ENCODE data around the gene LPCAT4. TPM values are rescaled to one million over a fixed set of nuclear protein-coding genes. Genes with fewer than 3 reads are reported as not detected.
"Not testable (repeated sequence)": the region's sequence is repeated elsewhere in the genome, so short reads cannot be mapped to it uniquely, and the experiment has no call there.

The LPCAT4 gene
- total and polyA plus RNA-seq, 5 donors: 24.1 to 44.9 (median 37.6) TPM

- ATAC-seq (no peak), DNase-seq (no peak)
- 87% methylated on average over 4 of the region's 4 CpGs for WGBS
- H3K9me3 ChIP-seq (ENCODE audit: control insufficient read depth, low read length): no peaks in the 10 kb centered on the region
- H3K27me3 ChIP-seq (ENCODE audit: control insufficient read depth, insufficient read depth): no peaks in the 10 kb centered on the region
- intact Hi-C loops (cut with DNase I): loop anchor here in 1 of 4 donors (10.0 kb wide), 1 partner anchor 235 kb away; the partner anchor contains the start of gene GOLGA8B
- H3K4me3 ChIP-seq (ENCODE audit: low read length): no peak overlapping the region
- no peak overlapping the region for H3K27ac ChIP-seq (ENCODE audit: low read length)
- H3K4me1 ChIP-seq (ENCODE audit: control insufficient read depth, insufficient read depth, low read length): no peaks in the 10 kb centered on the region
Measured at GRCh38 chr15:34349769-34350168, 17.2 kb downstream of the LPCAT4 start.

DNA sequence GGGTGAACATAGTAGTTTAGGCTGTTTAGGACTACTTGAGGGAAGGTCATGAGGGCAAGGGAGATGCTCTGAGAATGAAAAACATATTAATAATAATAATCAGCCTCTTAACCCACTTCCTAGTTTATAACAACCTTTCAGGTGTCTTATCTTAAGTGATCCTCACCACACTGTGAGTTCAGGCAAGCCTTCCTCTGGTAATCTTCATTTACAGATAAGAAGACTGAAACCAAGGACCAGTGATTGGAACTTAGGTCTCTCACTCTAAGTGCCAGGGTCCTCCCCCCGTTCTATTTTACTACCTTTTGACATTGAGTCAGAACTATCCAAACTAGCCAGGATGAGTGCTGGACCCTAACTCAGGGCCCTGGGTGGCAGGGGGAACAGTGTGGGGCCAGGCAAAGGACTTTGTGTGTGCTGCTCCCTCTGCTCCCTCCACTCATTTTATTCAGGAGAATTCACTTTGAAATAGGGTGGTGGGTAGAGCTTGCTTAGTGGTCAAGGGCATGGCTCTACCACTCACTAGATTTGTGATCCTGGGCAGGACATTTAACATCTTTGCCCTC, 18.2 kb downstream of the LPCAT4 start:
- Histone ChIP-seq H3K9me3 (ENCODE audit: control insufficient read depth, low read length) (no peaks in the 10 kb centered on the region), H3K27me3 (ENCODE audit: control insufficient read depth, insufficient read depth) (no peaks in the 10 kb centered on the region), H3K27ac (ENCODE audit: low read length) (no peak overlapping the region), H3K4me1 (ENCODE audit: control insufficient read depth, insufficient read depth, low read length) (no peaks in the 10 kb centered on the region), H3K4me3 (ENCODE audit: low read length) (no peak overlapping the region)
- no peak for DNase-seq
- no peak for ATAC-seq
- intact Hi-C loops (cut with DNase I): no loop called here
- WGBS: 39% methylated on average over 1 of the region's 1 CpG

DNA sequence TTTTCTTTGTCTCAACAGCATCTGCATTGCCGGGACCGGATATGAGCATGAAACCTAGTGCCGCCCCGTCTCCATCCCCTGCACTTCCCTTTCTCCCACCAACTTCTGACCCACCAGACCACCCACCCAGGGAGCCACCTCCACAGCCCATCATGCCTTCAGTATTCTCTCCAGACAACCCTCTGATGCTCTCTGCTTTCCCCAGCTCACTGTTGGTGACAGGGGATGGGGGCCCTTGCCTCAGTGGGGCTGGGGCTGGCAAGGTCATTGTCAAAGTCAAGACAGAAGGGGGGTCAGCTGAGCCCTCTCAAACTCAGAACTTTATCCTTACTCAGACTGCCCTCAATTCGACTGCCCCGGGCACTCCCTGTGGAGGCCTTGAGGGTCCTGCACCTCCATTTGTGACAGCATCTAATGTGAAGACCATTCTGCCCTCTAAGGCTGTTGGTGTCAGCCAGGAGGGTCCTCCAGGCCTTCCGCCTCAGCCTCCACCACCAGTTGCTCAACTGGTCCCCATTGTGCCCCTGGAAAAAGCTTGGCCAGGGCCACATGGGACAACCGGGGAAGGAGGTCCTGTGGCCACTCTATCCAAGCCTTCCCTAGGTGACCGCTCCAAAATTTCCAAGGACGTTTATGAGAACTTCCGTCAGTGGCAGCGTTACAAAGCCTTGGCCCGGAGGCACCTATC, 18.9 kb downstream of the LPCAT4 start:
- no peak overlapping the region for H3K27ac ChIP-seq (ENCODE audit: low read length)
- H3K4me1 ChIP-seq (ENCODE audit: control insufficient read depth, insufficient read depth, low read length): no peaks in the 10 kb centered on the region
- no peak for DNase-seq
- H3K27me3 ChIP-seq (ENCODE audit: control insufficient read depth, insufficient read depth): no peaks in the 10 kb centered on the region
- 77% methylated on average over 13 of the region's 13 CpGs for WGBS
- intact Hi-C loops (cut with DNase I): no loop called here
- no peak overlapping the region for H3K4me3 ChIP-seq (ENCODE audit: low read length)
- peak in 1 of 2 donors; percentile 39 for ATAC-seq
- no peaks in the 10 kb centered on the region for H3K9me3 ChIP-seq (ENCODE audit: control insufficient read depth, low read length)

DNA sequence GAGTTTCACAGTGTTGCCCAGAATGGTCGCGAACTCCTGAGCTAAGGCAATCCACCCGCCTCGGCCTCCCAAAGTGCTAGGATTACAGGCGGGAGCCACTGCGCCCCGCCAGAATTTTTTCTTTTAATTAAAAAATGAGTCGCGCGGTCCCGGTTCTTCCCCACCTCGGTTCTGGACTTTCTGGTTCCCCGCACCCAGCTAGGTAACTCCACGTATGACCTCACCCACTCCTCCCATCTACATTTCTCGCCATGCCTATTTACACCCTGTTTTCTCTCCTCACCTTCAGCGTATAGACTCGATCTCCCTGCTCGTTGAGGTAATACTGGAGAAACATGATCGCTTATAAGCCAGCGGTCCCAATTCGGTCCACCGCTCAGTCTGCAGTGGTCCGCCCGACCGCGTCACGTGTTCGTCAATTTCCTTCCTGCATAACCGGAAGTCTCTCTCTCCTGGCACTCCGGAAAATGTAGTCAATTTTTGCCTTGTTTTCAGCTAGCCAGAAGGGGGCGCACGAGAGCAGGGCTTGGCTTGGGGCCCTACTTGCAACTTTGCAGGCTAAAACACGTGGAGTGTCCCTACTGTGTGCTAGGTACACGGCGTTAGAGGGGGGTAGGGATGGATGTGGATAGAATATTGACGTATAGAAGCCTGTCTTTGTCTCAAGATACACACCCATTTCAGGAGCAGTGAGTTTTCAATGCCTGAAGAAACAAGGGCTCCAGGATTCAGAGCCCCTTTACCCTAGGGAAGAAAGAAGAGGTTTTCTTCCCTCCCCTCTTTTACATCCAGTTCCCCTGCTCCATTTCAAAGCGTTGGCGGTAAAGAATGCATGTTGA, 24.0 kb downstream of the LPCAT4 start, which contains the start of the genes NOP10 and NUTM1:
TSS of gene NOP10 (minus strand) at position 400 of the 839 bp plus-strand sequence. CDS start at position 337, 63 bp downstream.
TSS of gene NUTM1 (plus strand) at position 579 of the 839 bp plus-strand sequence. CDS start 382 bp downstream, outside the sequence.
- no peaks in the 10 kb centered on the region for H3K27me3 ChIP-seq (ENCODE audit: control insufficient read depth, insufficient read depth)
- H3K4me3 ChIP-seq (ENCODE audit: low read length): peak within 1 kb of the TSS; percentile 85
- DNase-seq (peak; percentile 92 to 96 (median 94)), ATAC-seq (peak; percentile 95 to 96)
- peak within 1 kb of the TSS; percentile 97 for H3K27ac ChIP-seq (ENCODE audit: low read length)
- WGBS: under 1% methylated on average over 38 of the region's 38 CpGs
- intact Hi-C loops (cut with DNase I): no loop called here
- H3K9me3 ChIP-seq (ENCODE audit: control insufficient read depth, low read length): no peaks in the 10 kb centered on the region
- H3K4me1 ChIP-seq (ENCODE audit: control insufficient read depth, insufficient read depth, low read length): no peaks in the 10 kb centered on the region

DNA sequence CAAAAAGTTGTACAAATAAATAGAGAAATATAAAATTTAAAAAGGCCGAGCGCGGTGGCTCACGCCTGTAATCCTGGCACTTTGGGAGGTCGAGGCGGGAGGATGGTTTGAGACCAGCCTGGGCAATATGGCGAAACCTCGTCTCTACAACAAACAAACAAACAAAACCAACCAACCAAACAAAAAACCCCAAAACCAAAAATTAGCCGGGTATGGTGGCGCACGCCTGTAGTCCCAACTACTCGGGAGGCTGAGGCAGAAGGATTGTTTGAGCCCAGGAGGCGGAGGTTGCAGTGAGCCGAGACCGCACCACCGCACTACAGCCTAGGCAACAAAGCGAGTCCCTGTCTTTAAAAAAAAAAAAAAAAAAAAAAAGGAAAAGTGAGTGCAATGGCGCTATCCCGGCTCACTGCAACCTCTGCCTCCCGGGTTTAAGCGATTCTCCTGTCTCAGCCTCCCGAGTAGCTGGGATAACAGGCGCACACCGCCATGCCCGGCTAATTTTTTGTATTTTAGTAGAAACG, 24.7 kb downstream of the LPCAT4 start:
- ATAC-seq; DNase-seq; H3K27me3 ChIP-seq (ENCODE audit: control insufficient read depth, insufficient read depth); H3K9me3 ChIP-seq (ENCODE audit: control insufficient read depth, low read length); intact Hi-C loops (cut with DNase I); H3K4me1 ChIP-seq (ENCODE audit: control insufficient read depth, insufficient read depth, low read length): not testable (repeated sequence)
- WGBS: 41% methylated on average over 26 of the region's 26 CpGs
- Histone ChIP-seq H3K27ac (ENCODE audit: low read length) (peak overlapping the region; percentile 97), H3K4me3 (ENCODE audit: low read length) (peak overlapping the region; percentile 85)

DNA sequence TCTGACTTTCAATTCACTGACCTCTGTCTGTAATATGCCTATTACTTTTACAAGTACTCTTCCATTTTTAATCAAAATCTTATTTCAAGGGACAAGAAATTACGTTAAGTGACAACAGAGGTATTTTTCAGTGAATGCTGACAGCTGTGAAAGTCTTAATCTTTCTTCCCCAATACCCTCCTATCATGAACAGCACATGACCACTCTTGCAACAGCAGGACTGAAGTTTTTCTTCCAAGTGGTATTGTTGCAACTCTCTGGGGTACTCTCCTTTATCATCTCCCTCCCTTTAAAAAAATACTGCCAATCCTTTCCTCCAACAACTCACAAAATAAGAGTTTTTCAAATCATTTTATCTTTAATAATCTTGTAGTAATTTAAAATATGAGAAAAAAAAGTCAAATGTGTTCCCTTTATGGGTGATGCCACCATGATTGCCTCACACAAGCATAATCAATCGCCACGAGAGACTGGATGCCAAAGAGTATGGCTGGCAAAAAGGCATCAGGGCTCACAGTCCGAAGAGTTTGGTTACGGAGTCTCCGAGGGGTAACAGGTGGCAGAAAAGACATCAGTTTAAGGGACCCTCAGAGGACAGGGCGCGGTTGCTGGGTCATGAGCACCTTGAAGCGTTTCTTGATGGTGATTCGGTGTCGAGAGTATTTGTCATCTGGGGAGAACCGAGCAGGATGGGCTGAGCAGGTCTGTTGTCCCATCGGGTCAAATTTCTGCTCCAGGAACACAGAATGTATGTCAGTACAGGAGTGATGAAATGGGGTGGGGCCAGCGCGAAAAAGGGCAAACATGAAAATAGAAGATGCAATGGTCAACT, 25.4 kb downstream of the LPCAT4 start:
- no peak for ATAC-seq
- Histone ChIP-seq H3K27ac (ENCODE audit: low read length) (no peak overlapping the region), H3K27me3 (ENCODE audit: control insufficient read depth, insufficient read depth) (no peaks in the 10 kb centered on the region), H3K9me3 (ENCODE audit: control insufficient read depth, low read length) (no peaks in the 10 kb centered on the region), H3K4me1 (ENCODE audit: control insufficient read depth, insufficient read depth, low read length) (peaks cover 3% of the 10 kb centered on the region), H3K4me3 (ENCODE audit: low read length) (peak overlapping the region; percentile 85)
- WGBS: 94% methylated on average over 15 of the region's 15 CpGs
- intact Hi-C loops (cut with DNase I): no loop called here
- DNase-seq: no peak

DNA sequence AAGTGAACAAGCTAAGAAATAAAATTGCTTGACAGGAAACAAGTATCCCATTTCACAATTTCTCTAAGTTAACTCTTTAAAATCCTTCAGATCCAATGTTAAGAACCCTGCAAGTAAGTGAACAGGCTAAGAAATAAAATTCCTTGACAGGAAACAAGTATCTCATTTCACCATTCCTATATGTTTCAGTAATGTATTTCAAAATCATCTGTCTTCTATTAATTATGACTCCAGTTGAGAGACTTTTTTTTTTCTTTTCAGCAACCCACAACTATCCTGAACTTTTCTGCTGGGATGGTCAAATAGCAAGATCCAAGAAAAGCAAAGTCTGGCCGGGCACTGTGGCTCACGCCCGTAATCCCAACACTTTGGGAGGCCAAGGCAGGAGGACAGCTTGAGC, 27.1 kb downstream of the LPCAT4 start:
- Histone ChIP-seq H3K4me1 (ENCODE audit: control insufficient read depth, insufficient read depth, low read length) (peaks cover 6% of the 10 kb centered on the region), H3K9me3 (ENCODE audit: control insufficient read depth, low read length) (no peaks in the 10 kb centered on the region), H3K4me3 (ENCODE audit: low read length) (no peak overlapping the region), H3K27me3 (ENCODE audit: control insufficient read depth, insufficient read depth) (no peaks in the 10 kb centered on the region), H3K27ac (ENCODE audit: low read length) (no peak overlapping the region)
- intact Hi-C loops (cut with DNase I): no loop called here
- no peak for ATAC-seq
- no peak for DNase-seq
- 89% methylated on average over 3 of the region's 3 CpGs for WGBS

DNA sequence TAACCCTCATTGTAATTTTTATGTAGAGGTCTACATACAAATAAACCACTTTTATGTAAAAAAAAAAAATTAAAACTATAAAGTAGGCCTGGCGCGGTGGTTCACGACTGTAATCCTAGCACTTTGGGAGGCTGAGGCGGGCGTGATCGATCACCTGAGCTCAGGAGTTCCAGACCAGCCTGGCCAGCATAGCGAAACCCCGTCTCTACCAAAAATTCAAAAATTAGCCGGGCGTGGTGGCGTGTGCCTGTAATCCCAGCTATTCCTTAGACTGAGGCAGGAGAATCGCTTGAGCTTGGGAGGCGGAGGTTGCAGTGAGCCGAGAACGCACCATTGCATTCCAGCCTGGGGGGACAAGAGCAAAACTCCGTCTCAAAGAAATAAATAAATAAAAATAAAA, 28.6 kb downstream of the LPCAT4 start:
- Histone ChIP-seq H3K27me3 (ENCODE audit: control insufficient read depth, insufficient read depth) (no peaks in the 10 kb centered on the region), H3K27ac (ENCODE audit: low read length) (no peak overlapping the region), H3K4me1 (ENCODE audit: control insufficient read depth, insufficient read depth, low read length) (peaks cover 6% of the 10 kb centered on the region), H3K4me3 (ENCODE audit: low read length) (peak overlapping the region; percentile 79), H3K9me3 (ENCODE audit: control insufficient read depth, low read length) (no peaks in the 10 kb centered on the region)
- intact Hi-C loops (cut with DNase I): no loop called here
- ATAC-seq (no peak), DNase-seq (peak in 1 of 3 donors; percentile 42)
- WGBS: 77% methylated on average over 16 of the region's 16 CpGs

- Histone ChIP-seq H3K9me3 (ENCODE audit: control insufficient read depth, low read length) (no peaks in the 10 kb centered on the region), H3K4me3 (ENCODE audit: low read length) (peak within 1 kb of the TSS; percentile 79), H3K4me1 (ENCODE audit: control insufficient read depth, insufficient read depth, low read length) (peaks cover 6% of the 10 kb centered on the region), H3K27ac (ENCODE audit: low read length) (peak within 1 kb of the TSS; percentile 87), H3K27me3 (ENCODE audit: control insufficient read depth, insufficient read depth) (no peaks in the 10 kb centered on the region)
- intact Hi-C loops (cut with DNase I): no loop called here
- ATAC-seq (peak; percentile 97 to 99), DNase-seq (peak; percentile 93 to 97 (median 97))
- WGBS: under 1% methylated on average over 78 of the region's 78 CpGs
Measured at GRCh38 chr15:34337557-34338306, 29.3 kb downstream of the LPCAT4 start, which contains the start of gene SLC12A6. TSS of gene SLC12A6 (minus strand) at chr15:34337781. CDS start at chr15:34336680, 1,101 bp downstream.
